ENCODE data around the gene ACOT11. TPM values are rescaled to one million over a fixed set of nuclear protein-coding genes. Genes with fewer than 3 reads are reported as not detected.
"Not testable (repeated sequence)": the region's sequence is repeated elsewhere in the genome, so short reads cannot be mapped to it uniquely, and the experiment has no call there.

Gene ACOT11
- total RNA-seq, 2 donors from 2014 or later, result 1.4 to 1.5 TPM

DNA sequence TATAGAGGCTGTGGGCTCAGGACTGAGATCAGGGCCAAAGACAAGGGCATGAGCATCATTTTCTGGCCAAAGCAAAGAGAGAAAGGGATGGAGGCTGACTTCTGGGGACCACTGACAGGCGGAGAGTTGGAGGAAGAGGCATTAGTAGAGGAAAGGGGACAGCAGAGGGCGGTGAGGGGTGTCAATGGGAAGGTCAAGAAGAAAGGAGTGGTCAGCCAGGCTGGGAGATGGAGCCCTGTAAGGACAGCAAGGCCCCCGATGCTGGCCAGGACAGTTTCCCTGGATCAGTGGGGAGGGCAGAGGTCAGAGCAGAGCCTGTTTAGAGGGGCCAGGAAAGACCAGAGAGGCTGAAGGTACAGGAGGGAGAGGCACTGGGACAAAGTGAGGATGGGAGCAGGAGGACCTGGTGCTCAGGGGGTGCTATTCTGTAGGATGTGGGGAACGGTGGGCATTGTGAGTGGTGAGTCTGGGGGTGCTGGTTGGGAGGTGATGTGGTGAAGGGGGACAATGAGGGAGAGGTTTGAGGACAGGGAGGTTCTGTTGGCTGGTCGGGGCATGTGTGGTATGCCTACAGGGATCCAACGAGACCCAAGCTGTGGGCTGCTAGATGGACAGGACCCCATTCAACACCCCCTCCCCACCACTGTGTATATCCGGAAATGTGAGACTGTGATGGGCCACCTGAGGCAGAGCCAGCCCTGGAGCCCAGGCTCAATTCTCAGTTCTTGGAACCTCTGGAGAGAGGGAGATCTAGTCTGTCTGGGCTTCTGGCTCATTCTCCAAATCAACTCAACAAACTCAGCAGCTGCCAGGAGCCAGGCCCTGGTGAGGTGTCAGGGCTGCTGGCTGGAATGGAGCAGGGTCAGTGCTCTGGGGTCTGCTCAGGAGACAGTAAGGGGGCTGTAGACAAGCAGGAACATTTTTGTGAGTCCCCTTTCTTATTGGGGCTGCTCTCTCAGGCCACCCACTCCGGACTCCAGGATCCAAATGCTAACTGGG is 76.7 kb downstream of the ACOT11 start:
- DNase-seq (no peak), ATAC-seq (replicated peaks in 1 of 2) (no peak)
- H3K4me3 Mint-ChIP-seq, result no peak overlapping the region
- H3K4me1 Mint-ChIP-seq (ENCODE audit: low read depth), result no peaks in the 10 kb centered on the region
- no peaks in the 10 kb centered on the region for H3K36me3 Mint-ChIP-seq (ENCODE audit: insufficient read depth in 2 of 2)
- no peaks in the 10 kb centered on the region for H3K27me3 Mint-ChIP-seq (ENCODE audit: low read depth)
- no peaks in the 10 kb centered on the region for H3K9me3 Mint-ChIP-seq
- no peak overlapping the region for H3K27ac Mint-ChIP-seq

DNA sequence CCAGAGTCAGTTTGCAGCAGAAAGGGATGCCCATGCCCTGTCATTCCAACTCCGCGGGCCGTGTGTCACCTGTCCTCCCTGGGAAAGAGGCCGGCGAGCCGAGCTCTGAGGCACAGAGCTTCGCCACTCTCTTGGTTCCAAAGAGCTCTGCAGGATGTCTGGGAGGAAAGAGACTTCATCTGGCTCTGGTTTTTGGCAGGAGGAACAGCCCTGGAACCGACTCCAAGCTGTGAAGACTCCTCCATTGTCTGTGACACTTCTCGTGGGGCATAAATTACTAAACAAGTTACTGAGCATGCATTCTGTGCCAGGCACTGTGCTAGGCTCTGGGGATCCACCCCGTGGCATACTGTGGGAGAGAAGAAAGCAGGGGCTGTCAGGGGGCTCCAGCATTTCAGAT is 79.2 kb downstream of the ACOT11 start:
- Mint-ChIP-seq H3K27ac (no peak overlapping the region), H3K4me3 (no peak overlapping the region), H3K4me1 (ENCODE audit: low read depth) (no peaks in the 10 kb centered on the region), H3K9me3 (no peaks in the 10 kb centered on the region), H3K27me3 (ENCODE audit: low read depth) (peaks cover 2% of the 10 kb centered on the region), H3K36me3 (ENCODE audit: insufficient read depth in 2 of 2) (no peaks in the 10 kb centered on the region)
- ATAC-seq (replicated peaks in 1 of 2) (no peak), DNase-seq (no peak)

DNA sequence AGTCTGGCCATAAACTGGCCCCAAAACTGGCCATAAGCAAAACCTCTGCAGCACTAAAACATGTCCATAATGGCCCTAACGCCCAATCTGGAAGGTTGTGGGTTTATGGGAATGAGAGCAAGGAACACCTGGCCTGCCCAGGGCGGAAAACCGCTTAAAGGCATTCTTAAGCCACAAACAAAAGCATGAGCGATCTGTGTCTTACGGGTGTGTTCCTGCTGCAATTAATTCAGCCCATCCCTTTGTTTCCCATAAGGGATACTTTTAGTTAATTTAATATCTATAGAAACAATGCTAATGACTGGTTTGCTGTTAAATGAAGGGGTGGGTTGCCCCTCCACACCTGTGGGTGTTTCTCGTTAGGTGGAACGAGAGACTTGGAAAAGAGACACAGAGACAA is 87.8 kb downstream of the ACOT11 start:
- H3K36me3 Mint-ChIP-seq (ENCODE audit: insufficient read depth in 2 of 2); H3K27ac Mint-ChIP-seq; H3K27me3 Mint-ChIP-seq (ENCODE audit: low read depth); H3K4me3 Mint-ChIP-seq; H3K9me3 Mint-ChIP-seq; DNase-seq; ATAC-seq (replicated peaks in 1 of 2); H3K4me1 Mint-ChIP-seq (ENCODE audit: low read depth): not testable (repeated sequence)

DNA sequence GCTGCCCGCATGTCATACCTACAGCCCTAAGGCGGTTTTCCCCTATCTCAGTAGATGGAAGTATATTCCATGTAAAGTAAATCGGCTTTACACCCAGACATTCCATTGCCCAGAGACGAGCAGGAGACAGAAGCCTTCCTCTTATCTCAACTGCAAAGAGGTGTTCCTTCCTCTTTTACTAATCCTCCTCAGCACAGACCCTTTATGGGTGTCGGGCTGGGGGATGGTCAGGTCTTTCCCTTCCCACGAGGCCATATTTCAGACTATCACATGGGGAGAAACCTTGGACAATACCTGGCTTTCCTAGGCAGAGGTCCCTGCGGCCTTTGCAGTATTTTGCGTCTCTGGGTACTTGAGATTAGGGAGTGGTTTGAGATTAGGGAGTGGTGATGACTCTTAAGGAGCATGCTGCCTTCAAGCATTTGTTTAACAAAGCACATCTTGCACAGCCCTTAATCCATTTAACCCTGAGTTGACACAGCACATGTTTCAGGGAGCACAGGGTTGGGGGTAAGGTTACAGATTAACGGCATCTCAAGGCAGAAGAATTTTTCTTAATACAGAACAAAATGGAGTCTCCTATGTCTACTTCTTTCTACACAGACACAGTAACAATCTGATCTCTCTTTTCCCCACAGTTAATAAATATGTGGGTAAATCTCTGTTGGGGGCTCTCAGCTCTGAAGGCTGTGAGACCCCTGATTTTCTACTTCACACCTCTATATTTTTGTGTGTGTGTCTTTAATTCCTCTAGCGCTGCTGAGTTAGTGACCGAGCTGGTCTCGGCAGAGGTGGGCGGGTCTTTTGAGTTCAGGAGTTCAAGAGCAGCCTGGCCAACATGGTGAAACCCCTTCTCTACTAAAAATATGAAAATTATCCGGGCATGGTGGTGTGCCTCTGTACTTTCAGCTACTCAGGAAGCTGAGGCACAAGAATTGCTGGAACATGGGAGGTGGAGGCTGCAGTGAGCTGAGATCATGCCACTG is 88.7 kb downstream of the ACOT11 start:
- not testable (repeated sequence) for H3K9me3 Mint-ChIP-seq; H3K36me3 Mint-ChIP-seq (ENCODE audit: insufficient read depth in 2 of 2); DNase-seq; ATAC-seq (replicated peaks in 1 of 2); H3K4me1 Mint-ChIP-seq (ENCODE audit: low read depth); H3K27ac Mint-ChIP-seq; H3K27me3 Mint-ChIP-seq (ENCODE audit: low read depth); H3K4me3 Mint-ChIP-seq

DNA sequence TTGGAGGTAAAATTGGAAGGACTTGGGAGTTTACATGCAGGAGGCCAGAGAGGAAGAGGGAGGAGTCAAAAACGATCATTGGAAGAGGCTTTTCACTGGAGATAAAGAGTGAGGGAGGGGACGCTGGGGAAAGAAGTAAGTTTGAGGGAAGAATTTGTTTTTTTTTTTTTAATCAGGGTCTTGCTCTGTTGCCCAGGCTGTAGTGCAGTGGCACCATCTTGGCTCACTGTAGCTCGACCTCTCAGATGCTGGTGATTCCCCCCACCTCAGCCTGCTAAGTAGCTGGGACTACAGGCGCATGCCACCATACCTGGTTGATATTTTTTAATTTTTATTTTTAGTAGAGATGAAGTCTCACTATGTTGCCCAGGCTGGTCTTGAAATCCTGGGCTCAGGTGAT is 92.3 kb downstream of the ACOT11 start:
- Mint-ChIP-seq H3K4me3 (no peak overlapping the region), H3K27me3 (ENCODE audit: low read depth) (no peaks in the 10 kb centered on the region), H3K4me1 (ENCODE audit: low read depth) (no peaks in the 10 kb centered on the region), H3K36me3 (ENCODE audit: insufficient read depth in 2 of 2) (peaks cover 3 to 5% of the 10 kb centered on the region in 2 donors), H3K27ac (no peak overlapping the region), H3K9me3 (peaks cover 5% of the 10 kb centered on the region in 2 donors)
- DNase-seq, result no peak
- ATAC-seq (replicated peaks in 1 of 2), result no peak

DNA sequence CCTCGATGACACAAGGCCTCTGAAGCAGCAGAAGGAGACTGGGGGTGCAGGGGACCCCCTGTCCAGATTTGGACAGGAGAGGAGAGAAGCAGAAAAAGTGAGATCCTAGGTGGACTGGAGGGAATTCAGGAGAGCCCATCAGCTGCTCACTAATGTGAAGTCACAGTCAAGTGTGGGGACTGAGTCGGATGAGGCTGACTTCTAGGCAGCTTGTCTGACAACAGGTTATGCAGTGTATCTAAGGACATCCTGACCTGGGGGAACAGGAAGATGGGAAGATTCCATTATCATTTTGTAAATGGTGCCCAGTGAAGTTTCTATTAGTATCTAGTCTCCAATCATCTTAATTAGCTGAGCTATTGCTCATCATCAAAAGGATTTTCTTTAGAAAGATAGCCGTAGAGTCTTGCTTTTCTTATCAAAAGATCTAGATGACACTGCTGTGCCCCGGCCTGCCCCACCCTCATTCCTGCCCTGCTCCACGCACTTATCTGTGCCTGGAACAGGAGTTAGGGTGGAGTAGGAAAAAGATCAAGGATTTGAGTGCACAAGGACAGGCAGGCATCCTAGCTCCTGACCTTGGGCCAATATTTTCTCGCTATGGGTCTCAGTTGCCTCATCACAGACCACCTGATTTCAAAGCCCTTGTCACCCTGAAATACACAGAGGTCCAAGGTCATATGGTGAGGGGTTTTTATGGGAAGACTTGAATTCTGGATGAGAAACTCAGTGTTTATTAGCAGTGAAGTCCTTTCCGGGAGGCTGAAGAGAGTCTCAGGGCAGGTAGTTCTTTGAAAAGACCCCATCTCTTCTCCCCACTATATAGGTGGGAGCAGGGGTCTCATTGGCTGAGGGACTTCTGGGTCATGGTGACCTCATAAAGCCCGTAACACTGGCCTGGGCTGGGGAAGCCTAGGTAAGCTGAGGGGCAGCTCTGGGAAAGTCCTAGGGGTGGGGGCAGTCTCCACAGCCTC is 93.1 kb downstream of the ACOT11 start, which contains the start of gene MROH7:
MROH7 (plus strand) TSS at position 924 of the 974 bp plus-strand sequence. CDS start 11,141 bp downstream, outside the sequence.
- Mint-ChIP-seq H3K4me3 (no peak within 1 kb of the TSS), H3K36me3 (ENCODE audit: insufficient read depth in 2 of 2) (peaks cover 3 to 5% of the 10 kb centered on the region in 2 donors), H3K27me3 (ENCODE audit: low read depth) (no peaks in the 10 kb centered on the region), H3K4me1 (ENCODE audit: low read depth) (no peaks in the 10 kb centered on the region), H3K9me3 (peaks cover 5% of the 10 kb centered on the region in 2 donors), H3K27ac (no peak within 1 kb of the TSS)
- ATAC-seq (replicated peaks in 1 of 2), result no peak
- no peak for DNase-seq

DNA sequence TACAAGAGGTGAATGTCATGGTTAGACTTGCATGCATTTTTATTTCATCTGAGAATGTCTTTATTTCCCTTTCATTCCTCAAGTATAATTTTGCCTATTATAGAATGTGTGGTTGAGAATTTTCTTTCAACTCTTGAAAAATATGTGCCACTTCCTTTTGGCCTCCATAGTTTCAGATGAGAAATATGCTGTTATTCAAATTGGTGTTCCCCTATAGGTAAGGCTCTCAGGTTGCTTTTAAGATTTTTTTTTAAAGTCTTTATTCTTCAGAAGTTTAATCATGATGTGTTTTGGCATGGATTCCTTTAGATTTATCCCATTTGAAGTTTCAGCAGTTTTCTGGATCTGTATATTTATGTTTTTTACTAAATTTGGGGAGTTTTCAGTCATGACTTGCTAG is 95.7 kb downstream of the ACOT11 start:
- Mint-ChIP-seq H3K36me3 (ENCODE audit: insufficient read depth in 2 of 2) (peaks cover 3 to 5% of the 10 kb centered on the region in 2 donors), H3K27me3 (ENCODE audit: low read depth) (no peaks in the 10 kb centered on the region), H3K4me1 (ENCODE audit: low read depth) (no peaks in the 10 kb centered on the region), H3K27ac (no peak overlapping the region), H3K9me3 (peaks cover 5% of the 10 kb centered on the region in 2 donors), H3K4me3 (no peak overlapping the region)
- DNase-seq (no peak), ATAC-seq (replicated peaks in 1 of 2) (no peak)

DNA sequence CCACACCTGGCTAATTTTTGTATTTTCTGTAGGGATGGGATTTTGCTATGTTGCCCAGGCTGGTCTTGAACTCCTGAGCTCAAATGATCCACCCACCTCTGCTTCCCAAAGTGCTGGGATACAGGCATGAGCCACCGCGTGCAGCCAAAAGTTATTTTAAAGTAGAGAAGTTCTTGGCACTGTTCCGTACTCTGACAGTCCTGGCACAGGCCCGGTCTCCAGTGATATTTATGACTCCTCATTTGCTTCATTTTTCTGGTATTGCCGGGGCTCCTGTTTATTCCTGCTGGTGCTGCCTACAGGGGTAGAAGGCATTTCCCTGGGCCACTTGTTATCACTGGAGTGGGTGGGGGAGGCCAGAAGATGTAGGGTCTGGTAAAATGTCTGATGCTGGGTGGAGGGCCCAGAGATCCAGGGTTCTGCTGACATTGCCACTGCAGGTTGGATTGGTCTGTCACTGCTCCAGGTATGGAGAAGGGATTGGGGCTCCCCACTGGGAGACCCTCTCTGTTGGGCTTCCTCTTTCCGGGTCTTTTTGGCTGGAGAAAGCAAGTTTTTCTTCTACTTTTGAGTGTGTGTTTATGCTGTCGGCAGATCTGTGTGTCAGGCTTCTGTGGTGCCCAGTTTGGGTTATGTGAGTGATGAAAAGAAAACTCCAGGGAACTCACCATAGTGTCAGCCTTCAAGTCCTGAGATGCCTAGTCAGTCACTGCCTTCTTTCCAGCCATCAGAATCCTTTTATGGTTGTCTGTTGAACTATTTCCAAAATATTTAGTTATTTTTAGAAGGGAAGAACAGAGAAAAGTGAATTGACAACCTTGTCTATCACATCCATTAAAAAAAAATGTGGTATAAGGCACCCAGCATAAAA is 98.0 kb downstream of the ACOT11 start:
- no peak for ATAC-seq (replicated peaks in 1 of 2)
- no peaks in the 10 kb centered on the region for H3K4me1 Mint-ChIP-seq (ENCODE audit: low read depth)
- peaks cover 5% of the 10 kb centered on the region in 2 donors for H3K9me3 Mint-ChIP-seq

DNA sequence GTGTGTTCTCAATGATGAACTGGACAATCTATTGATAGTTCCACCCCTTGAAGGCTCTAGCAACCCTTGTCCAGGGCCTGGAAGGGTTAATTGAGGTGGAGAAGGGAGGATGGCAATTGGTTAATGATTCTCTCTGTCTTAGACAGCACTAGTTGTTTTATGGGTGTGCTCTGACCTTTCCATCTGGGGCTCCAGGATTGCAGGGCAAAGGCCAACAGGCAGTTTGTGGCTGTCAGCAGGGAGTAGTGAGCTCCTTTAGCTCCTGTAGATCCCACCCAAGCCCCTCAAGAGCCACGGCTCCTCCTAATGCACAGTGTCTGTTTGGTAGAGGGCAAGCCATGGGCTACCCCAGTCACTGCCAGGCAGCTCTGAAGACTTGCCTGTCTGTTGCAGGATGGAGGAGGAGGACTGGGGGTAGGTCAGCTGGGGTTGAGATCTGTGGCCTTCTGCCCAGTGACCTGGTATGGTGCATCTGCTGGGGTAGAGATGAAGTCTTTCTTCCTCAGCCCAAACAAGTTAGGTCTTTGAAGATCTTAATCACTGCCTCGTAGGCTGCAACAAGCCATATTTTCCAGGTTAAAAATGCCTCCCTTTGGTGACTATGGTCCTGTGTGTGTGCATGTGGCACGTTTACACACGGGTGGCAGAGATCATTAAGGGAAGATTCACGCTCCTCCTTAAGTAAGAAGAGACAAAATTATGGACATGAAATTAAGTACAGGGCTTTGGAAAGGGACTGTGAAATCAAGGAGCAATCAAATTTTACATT is 101.3 kb downstream of the ACOT11 start:
- Mint-ChIP-seq H3K36me3 (ENCODE audit: insufficient read depth in 2 of 2) (no peaks in the 10 kb centered on the region), H3K4me1 (ENCODE audit: low read depth) (no peaks in the 10 kb centered on the region), H3K27me3 (ENCODE audit: low read depth) (peaks cover 6% of the 10 kb centered on the region), H3K9me3 (no peaks in the 10 kb centered on the region), H3K27ac (no peak overlapping the region), H3K4me3 (no peak overlapping the region)
- ATAC-seq (replicated peaks in 1 of 2) (no peak), DNase-seq (no peak)

More for the DNA sequence above, 98.0 kb downstream of the ACOT11 start:
- Mint-ChIP-seq H3K36me3 (ENCODE audit: insufficient read depth in 2 of 2) (peaks cover 3 to 5% of the 10 kb centered on the region in 2 donors), H3K27ac (no peak overlapping the region), H3K4me3 (no peak overlapping the region), H3K27me3 (ENCODE audit: low read depth) (peaks cover 4% of the 10 kb centered on the region)
- no peak for DNase-seq

DNA sequence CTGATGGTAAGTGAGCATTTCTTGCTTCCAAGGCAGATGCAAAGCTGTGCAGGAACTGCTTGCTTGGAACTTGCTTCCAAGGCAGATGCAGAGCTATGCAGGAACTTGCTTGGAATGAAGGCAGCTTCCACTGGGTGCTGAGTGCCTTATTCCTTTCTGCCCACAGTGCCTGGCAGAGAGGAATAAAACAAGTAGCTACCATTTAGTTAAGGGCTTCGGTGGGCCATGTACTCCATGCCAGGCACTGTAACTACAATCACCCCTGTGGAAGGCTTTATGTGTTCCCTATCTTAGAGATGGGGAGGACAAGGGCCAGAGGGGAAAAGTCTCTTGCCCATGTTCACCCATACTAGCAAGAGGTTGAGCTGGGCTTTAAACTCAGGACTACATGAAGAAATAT is 101.9 kb downstream of the ACOT11 start:
- Mint-ChIP-seq H3K27me3 (ENCODE audit: low read depth) (peaks cover 6% of the 10 kb centered on the region), H3K4me3 (no peak overlapping the region), H3K36me3 (ENCODE audit: insufficient read depth in 2 of 2) (no peaks in the 10 kb centered on the region), H3K27ac (no peak overlapping the region), H3K9me3 (no peaks in the 10 kb centered on the region), H3K4me1 (ENCODE audit: low read depth) (no peaks in the 10 kb centered on the region)
- ATAC-seq (replicated peaks in 1 of 2) (no peak), DNase-seq (no peak)

DNA sequence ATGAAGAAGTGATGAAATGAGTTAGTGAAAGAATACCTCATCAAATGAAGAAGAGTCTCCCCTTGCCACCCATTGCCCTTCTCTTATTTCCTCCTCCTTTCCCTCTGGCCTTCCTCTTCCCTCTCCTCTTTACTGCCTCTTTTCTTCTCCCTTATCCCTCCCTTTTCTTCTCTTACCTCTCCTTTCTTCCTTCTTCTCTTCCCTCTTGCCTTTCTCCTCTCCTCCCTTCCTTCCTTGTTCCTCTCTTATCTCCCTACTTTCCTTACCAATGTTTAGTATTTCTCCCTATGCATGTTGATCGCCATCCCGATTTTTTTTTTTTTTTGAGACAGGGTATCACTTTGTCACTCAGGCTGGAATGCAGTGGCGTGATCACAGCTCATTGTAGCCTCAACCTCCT is 102.4 kb downstream of the ACOT11 start:
- no peak overlapping the region for H3K27ac Mint-ChIP-seq
- H3K9me3 Mint-ChIP-seq, result no peaks in the 10 kb centered on the region
- ATAC-seq (replicated peaks in 1 of 2), result no peak

More for the DNA sequence above, 102.4 kb downstream of the ACOT11 start:
- Mint-ChIP-seq H3K4me3 (no peak overlapping the region), H3K36me3 (ENCODE audit: insufficient read depth in 2 of 2) (no peaks in the 10 kb centered on the region), H3K4me1 (ENCODE audit: low read depth) (no peaks in the 10 kb centered on the region), H3K27me3 (ENCODE audit: low read depth) (peaks cover 6% of the 10 kb centered on the region)
- DNase-seq, result no peak

Data from activated T-cell treated with anti-CD3 and anti-CD28 coated beads, Interleukin-2, amount 50 U/mL, for 72 hours (primary cell).